Fibroblast of peridontal ligament (primary cell): ENCODE measurements around the gene SLC29A3.

Source experiments
- DNase-seq: peaks from one replicate; pipeline ENCODE4 v3.0.0-alpha.2; 2010; ENCODE audit errors: extremely low read depth

SLC29A3 gene

GRCh38 chr10:71392791-71393781 lies 74.0 kb downstream of the SLC29A3 start:
- DNase-seq: no peak

DNA sequence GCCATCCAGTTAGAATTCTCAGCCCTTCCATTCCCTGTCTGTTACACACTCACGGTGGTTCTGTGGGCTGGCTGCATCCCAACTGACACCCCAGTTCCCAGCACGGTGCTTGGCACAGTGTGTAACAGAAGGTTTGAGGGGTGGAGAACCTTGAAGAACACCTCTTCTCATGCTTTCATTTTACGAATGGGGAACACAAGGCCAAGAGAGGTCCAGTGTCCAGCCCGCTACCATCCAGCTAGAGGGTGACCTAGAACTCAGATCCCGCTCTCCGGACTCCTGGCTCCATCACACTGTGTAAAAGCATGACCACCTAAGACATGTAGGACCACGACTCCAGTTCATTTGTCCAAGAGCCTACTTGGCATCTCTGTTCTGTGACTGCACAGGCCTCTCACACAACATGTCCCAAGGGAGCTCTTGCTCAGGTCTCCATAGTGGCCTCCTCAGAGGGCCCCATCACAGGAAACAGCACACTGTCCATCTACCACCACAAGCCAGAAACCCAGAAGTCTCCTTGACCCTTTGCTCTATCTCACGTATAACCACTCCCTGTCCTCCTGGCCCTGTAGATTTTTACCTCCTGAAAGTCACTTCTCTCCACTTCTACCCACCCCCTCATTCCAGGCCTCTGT lies 74.9 kb downstream of the SLC29A3 start:
- no peak for DNase-seq

DNA sequence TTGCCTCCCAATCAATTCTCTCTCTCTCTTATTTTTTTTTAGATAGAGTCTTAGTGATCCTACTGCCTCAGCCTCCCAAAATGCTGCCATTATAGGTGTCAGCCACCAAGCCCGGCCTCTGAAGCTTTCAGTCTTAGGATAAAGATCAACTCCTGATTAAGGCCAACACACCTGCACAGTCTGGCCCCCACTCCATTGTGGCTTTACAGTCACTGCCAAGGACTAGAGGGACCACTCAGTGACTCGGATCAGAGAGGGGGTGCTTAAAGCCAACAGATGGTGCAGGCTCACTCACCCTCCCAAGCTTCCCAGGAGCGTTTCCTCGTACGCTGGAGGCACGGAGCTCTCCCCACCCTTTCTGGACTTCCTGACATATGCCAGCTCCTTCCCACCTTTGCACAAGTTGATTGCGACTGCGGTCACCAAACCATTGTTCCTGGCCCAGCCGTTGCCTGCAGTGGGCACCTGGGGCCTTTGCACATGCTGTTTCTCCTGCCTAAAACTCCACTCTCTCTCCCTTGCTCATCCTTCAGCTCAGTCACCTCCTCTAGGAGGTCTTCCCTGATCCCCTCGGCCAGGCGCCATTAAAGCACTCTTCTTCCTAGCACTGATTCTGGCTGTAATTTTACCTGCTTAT lies 76.0 kb downstream of the SLC29A3 start:
- no peak for DNase-seq

DNA sequence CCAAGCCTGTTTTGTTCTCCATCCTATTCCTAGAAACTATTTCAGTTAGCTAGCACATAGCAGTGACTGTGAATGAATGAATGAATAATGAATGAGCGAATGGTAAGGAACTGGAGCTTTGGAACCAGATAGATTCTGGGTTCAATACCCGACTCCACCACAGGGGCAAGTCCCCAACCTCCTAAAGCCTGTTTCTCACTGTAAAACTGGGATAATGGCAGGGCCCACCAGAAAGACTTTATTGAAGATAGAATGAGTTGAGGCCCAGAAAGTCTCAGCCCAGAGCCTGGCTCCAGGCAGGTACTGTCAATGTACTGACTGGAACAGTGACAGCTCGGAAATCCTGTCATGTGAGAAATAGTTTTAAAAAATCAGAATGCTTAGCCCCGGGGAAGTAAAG lies 76.6 kb downstream of the SLC29A3 start:
- DNase-seq: no peak

DNA sequence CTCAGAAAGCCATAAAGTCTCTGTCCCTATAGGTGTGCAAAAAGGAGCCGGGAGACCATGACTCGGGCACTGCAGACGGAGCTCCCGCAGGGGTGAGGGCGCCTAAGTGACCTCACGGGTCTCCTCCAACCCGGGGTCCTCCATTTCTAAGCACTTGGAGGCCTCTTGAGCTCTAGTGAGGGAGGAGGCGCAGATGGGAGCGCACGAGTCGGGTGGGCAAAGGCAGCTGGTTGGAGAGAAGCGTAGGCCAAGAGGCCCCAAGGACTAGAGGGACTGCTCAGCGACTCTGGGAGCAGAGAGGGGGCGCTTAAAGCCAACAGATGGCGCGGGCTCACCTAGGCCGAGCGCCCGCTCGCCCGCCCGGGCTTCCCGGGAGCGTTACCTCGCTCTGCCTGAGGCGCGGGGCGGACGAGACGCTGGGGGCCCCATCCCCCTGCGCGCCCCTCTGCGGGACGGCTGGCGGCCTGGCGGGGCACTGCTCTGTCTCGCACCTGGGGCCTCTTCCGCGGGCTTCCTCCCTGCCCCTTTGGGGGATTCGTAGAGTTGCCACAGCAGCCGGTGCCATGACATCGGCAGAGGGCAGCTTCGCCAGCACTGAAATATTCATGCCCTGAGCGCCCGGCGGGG lies 77.1 kb downstream of the SLC29A3 start:
- no peak for DNase-seq

GRCh38 chr10:71396711-71397295 lies 77.7 kb downstream of the SLC29A3 start, which contains the start of gene CDH23:
Gene CDH23 (plus strand): TSS chr10:71396920. CDS start chr10:71439832, 42,912 bp downstream.
- no peak for DNase-seq

DNA sequence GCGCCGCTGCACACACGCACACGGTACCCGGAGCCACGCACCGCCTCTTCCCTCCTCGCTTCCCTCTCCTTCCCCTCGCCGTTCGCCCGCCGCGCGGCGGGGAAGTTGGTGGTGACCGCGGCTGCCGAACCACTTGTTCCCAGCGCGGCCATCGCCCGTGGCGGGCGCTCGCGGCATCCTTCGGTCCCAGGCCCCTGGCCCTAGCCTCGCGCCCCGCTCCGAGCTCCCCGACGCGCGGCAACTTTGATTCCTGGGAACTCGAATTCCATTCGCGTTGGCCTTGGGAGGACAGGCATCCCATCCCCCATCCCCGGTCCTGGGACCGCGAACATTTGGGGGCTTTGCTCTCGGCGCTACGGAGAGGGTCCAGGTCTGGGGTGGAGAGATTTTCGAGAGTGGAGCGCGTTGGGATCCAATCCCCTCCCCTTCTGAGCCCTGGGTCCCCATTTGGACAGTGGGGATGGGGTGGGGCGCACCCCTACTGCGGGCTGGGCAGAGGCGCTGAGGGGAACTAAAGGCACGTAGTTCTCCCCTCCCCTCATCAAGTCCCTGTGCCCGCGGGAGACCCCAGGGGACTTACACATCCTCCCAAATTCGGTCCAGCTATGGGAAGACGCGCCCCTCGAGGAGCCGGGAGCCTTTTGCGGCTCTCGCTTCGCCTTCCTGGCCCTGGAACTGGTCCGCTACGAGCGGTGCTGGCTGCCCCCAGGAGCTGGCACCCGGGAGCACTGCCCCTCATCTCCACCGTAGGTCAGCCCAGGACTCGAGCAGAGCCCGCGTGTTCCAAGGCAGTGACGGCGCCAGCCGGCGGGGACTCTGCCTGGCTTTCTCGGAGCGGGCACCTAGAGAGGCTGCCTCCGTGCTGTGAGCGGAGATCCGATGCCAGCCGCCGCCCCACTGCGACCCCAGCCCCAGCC lies 78.5 kb downstream of the SLC29A3 start:
- DNase-seq: no peak

- DNase-seq: no peak
Measured at GRCh38 chr10:71398976-71399375, 79.9 kb downstream of the SLC29A3 start.

DNA sequence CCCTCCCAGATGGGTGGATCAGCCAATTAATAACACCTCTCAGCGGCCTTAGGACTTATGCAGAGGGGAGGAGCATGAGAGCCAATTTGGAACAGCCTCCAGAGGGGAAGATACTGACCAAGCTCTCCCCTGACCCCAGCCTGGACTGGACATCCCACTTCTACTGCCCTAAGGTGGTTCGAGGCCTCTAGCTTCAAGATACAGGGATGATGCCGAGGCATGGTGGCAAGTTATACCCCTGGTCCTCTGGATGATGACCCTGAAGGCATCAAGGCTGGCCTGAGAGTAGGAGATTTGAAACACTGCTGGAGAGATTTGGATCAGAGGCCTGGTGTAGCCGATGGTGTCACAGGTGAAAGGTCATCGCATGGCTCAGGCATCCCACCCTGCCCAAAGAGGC lies 80.9 kb downstream of the SLC29A3 start:
- DNase-seq: no peak

GRCh38 chr10:71401056-71401455 lies 82.0 kb downstream of the SLC29A3 start:
- no peak for DNase-seq

- DNase-seq: no peak
Measured at GRCh38 chr10:71402005-71402404, 82.9 kb downstream of the SLC29A3 start.

GRCh38 chr10:71404503-71405295 lies 85.6 kb downstream of the SLC29A3 start:
- no peak for DNase-seq

GRCh38 chr10:71406878-71407277 lies 87.8 kb downstream of the SLC29A3 start:
- DNase-seq: no peak

DNA sequence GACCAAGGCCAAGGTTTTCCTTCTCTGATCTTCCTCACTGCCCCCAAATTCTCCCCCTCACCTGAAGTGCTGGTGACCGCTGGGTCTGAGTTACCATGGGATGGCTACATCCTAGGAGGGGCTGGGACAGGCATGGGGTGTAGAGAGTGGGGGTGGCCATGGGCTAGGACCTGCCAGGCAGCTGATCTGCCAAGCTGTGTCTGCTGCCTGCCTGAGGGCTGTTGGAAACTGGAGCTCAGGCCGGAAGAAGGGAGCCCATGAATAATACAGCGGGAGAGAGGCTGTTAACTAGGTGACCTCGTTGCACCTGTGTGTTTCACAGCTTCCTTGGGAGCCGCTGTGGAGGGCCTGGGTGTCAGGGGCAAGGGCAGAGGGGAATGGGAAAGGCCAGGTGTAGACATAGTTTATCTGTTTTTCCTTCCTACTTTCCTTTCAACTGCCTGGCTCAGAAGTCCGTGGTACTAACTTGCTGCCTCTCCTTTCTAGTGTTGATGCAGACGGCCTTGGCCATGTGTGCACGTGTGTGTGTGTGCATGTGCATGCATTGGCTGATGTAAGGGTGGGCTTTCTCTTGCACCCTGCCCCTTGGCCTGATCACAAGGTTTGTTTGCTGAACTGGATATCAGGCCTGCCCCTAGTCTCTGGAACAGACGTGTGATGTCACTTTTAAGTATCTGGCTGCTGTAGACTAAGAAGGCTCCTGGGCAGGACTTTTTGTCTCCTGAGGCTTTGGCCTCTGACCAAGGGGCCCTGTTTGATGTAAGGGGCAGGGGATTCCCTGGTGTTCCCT lies 89.6 kb downstream of the SLC29A3 start:
- DNase-seq: no peak

- DNase-seq: no peak
Measured at GRCh38 chr10:71409516-71410104, 90.6 kb downstream of the SLC29A3 start.
